ENCODE data around the gene IPPK. TPM values are rescaled to one million over a fixed set of nuclear protein-coding genes. Genes with fewer than 3 reads are reported as not detected.

Gene IPPK
- total and polyA plus RNA-seq, 2 of the 4 experiments (the other 2 are of a cell fraction) = 25.1 to 26.8 TPM

GRCh38 chr9:92632641-92633040, 37.3 kb downstream of the IPPK start:
- Histone ChIP-seq H3K4ac (ENCODE audit: low read depth, low read length) (no peak overlapping the region), H2AK9ac (replicated peaks; ENCODE audit: low read depth, low read length, poor library complexity) (no peak overlapping the region), H2BK5ac (ENCODE audit: low read depth, low read length, poor library complexity, severe bottlenecking) (no peak overlapping the region), H4K20me1 (ENCODE audit: insufficient read depth, low read length) (no peaks in the 10 kb centered on the region), H3K27me3 (ENCODE audit: control insufficient read depth, insufficient read depth, low read length) (no peaks in the 10 kb centered on the region), H3K14ac (replicated peaks; ENCODE audit: low read depth, low read length) (no peak overlapping the region), H3K27ac (ENCODE audit: insufficient read depth, low read length) (no peak overlapping the region), H3K9me3 (ENCODE audit: control insufficient read depth, insufficient read depth, low read length) (no peaks in the 10 kb centered on the region), H2AK5ac (ENCODE audit: low read depth, low read length) (no peak overlapping the region), H2AFZ (replicated peaks; ENCODE audit: low read length, poor library complexity) (no peak overlapping the region), H3K23ac (ENCODE audit: low read depth, low read length) (no peak overlapping the region), H2BK20ac (ENCODE audit: low read depth, low read length) (no peak overlapping the region), H4K8ac (ENCODE audit: low read depth in 2 of 2, low read length in 2 of 2) (no peak overlapping the region), H4K5ac (ENCODE audit: low read depth, low read length) (no peak overlapping the region), H3K4me1 (ENCODE audit: control insufficient read depth, insufficient read depth, low read length) (no peaks in the 10 kb centered on the region), H2BK15ac (ENCODE audit: low read depth, low read length) (no peak overlapping the region), H4K91ac (ENCODE audit: insufficient read depth, low read depth, low read length) (no peak overlapping the region), H3K4me2 (ENCODE audit: low read depth, low read length) (no peak overlapping the region), H3K9ac (ENCODE audit: low read depth, low read length) (no peak overlapping the region), H3K56ac (ENCODE audit: extremely low read depth, insufficient read depth, low read length) (no peak overlapping the region), H3K18ac (ENCODE audit: low read depth, low read length) (no peak overlapping the region), H3K9me1 (ENCODE audit: insufficient read depth, low read length) (no peaks in the 10 kb centered on the region), H3K4me3 (ENCODE audit: insufficient read depth, low read depth, low read length) (no peak overlapping the region), H2BK120ac (ENCODE audit: low read depth, low read length) (no peak overlapping the region), H3K79me1 (ENCODE audit: low read depth in 1 of 2, low read length in 2 of 2) (peaks cover 4 to 7% of the 10 kb centered on the region in 2 experiments; a peak in 2 of 4 replicates), H3K36me3 (ENCODE audit: control insufficient read depth, insufficient read depth, low read length) (peaks cover 43% of the 10 kb centered on the region)
- ATAC-seq (ENCODE audit: low read depth) = no peak
- in situ Hi-C loops (cut with MboI; ENCODE audit: low sequenced_read_pairs) = loop anchor here (10.0 kb wide), 2 partner anchors 198 to 498 kb away; no protein-coding TSS in a partner anchor
- POLR2A ChIA-PET (ENCODE audit: unreplicated experiment) = no interaction called here
- CTCF ChIA-PET = no interaction called here
- TF ChIP-seq, protein P1, sequence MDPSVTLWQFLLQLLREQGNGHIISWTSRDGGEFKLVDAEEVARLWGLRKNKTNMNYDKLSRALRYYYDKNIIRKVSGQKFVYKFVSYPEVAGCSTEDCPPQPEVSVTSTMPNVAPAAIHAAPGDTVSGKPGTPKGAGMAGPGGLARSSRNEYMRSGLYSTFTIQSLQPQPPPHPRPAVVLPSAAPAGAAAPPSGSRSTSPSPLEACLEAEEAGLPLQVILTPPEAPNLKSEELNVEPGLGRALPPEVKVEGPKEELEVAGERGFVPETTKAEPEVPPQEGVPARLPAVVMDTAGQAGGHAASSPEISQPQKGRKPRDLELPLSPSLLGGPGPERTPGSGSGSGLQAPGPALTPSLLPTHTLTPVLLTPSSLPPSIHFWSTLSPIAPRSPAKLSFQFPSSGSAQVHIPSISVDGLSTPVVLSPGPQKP (IDR thresholded peaks at IDR 0.05; ENCODE audit: borderline replicate concordance, low read depth, low read length) = no peak
- TF ChIP-seq MAZ (IDR thresholded peaks at IDR 0.05; ENCODE audit: borderline replicate concordance, low read depth, low read length) = no peak
- TF ChIP-seq FOS (IDR thresholded peaks at IDR 0.05; ENCODE audit: low read depth, low read length) = no peak
- TF ChIP-seq MAFK (IDR thresholded peaks at IDR 0.05; ENCODE audit: low read depth, low read length) = no peak
- WGBS, 2 experiments (ENCODE audit: extremely low coverage in 2 of 2, insufficient read length in 1 of 2) = 96% methylated on average over 4 of the region's 5 CpGs; no CpG with 5 or more reads in 1 of the 2 experiments
- intact Hi-C loops (cut with micrococcal nuclease) = no loop called here
- DNase-seq = no peak
- no TSS peak for BruUV-seq (replicated peaks)
- dilution Hi-C loops (cut with HindIII; ENCODE audit: low sequenced_read_pairs, unreplicated experiment) = no loop called here
